ENCODE results near the gene AFAP1.

Gene AFAP1

GRCh38 chr4:7978907-7979651 is 39.4 kb upstream of the AFAP1 start:
- no peak for DNase-seq
- TF ChIP-seq, protein P1, sequence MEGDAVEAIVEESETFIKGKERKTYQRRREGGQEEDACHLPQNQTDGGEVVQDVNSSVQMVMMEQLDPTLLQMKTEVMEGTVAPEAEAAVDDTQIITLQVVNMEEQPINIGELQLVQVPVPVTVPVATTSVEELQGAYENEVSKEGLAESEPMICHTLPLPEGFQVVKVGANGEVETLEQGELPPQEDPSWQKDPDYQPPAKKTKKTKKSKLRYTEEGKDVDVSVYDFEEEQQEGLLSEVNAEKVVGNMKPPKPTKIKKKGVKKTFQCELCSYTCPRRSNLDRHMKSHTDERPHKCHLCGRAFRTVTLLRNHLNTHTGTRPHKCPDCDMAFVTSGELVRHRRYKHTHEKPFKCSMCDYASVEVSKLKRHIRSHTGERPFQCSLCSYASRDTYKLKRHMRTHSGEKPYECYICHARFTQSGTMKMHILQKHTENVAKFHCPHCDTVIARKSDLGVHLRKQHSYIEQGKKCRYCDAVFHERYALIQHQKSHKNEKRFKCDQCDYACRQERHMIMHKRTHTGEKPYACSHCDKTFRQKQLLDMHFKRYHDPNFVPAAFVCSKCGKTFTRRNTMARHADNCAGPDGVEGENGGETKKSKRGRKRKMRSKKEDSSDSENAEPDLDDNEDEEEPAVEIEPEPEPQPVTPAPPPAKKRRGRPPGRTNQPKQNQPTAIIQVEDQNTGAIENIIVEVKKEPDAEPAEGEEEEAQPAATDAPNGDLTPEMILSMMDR (IDR thresholded peaks at IDR 0.05; ENCODE audit: low read depth, low read length, missing control alignments) = no peak
- no peaks in the 10 kb centered on the region for H3K27me3 ChIP-seq (replicated peaks)
- in situ Hi-C loops (cut with HindIII; ENCODE audit: low pct_ligation_motif_present, low sequenced_read_pairs) = no loop called here
- H3K27ac ChIP-seq = no peak overlapping the region
- H3K36me3 ChIP-seq (replicated peaks) = no peaks in the 10 kb centered on the region
- no peak overlapping the region for H3K4me3 ChIP-seq (ENCODE audit: low read depth, low read length)

GRCh38 chr4:7978489-7978888 is 38.8 kb upstream of the AFAP1 start:
- H3K4me3 ChIP-seq (ENCODE audit: low read depth, low read length) = no peak overlapping the region
- H3K27ac ChIP-seq = peak overlapping the region; percentile 48
- TF ChIP-seq, protein P1 (IDR thresholded peaks at IDR 0.05; ENCODE audit: low read depth, low read length, missing control alignments) = no peak
- H3K27me3 ChIP-seq (replicated peaks) = no peaks in the 10 kb centered on the region
- DNase-seq = no peak
- in situ Hi-C loops (cut with HindIII; ENCODE audit: low pct_ligation_motif_present, low sequenced_read_pairs) = no loop called here
- H3K36me3 ChIP-seq (replicated peaks) = no peaks in the 10 kb centered on the region

DNA sequence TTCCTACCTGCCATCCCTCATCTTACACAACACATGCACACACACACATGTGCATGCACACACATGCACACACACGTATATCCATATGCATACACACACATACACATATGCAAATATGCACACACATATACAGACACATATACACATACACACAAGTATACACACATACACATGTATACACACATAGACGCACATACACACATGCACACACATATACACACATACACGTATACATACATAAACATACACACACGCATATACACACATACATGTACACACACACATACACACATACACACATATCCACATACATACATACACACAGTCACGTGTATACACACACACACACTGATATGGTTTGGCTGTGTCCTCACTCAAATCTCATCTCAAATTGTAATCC is 37.0 kb upstream of the AFAP1 start:
- Histone ChIP-seq H3K27me3 (replicated peaks) (no peaks in the 10 kb centered on the region), H3K36me3 (replicated peaks) (no peaks in the 10 kb centered on the region), H3K27ac (no peak overlapping the region), H3K4me3 (ENCODE audit: low read depth, low read length) (no peak overlapping the region)
- TF ChIP-seq, protein P1 (IDR thresholded peaks at IDR 0.05; ENCODE audit: low read depth, low read length, missing control alignments) = no peak
- no peak for DNase-seq
- in situ Hi-C loops (cut with HindIII; ENCODE audit: low pct_ligation_motif_present, low sequenced_read_pairs) = no loop called here

DNA sequence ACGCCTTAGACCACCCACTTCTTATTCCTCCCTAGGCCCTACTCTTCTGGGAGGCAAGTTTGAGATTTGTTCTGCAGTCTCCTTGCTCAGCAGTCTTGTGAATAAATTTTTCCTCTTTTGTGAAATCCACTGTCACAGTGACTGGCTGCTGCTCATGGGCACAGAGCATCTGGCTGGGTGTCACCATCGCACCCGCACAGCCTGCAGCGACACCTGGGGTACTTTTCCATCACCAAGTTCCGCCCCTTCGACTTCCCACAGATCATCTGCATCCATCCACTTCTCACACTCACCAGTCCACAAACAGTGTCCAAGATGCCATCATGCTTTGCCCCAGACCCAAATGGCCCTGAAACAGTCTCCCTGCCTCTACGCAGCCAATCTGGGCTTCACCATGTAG is 36.4 kb upstream of the AFAP1 start:
- H3K36me3 ChIP-seq (replicated peaks) = no peaks in the 10 kb centered on the region
- TF ChIP-seq, protein P1 (IDR thresholded peaks at IDR 0.05; ENCODE audit: low read depth, low read length, missing control alignments) = no peak
- H3K27me3 ChIP-seq (replicated peaks) = no peaks in the 10 kb centered on the region
- no peak for DNase-seq
- H3K4me3 ChIP-seq (ENCODE audit: low read depth, low read length) = no peak overlapping the region
- H3K27ac ChIP-seq = no peak overlapping the region
- in situ Hi-C loops (cut with HindIII; ENCODE audit: low pct_ligation_motif_present, low sequenced_read_pairs) = no loop called here

- TF ChIP-seq, protein P1 (IDR thresholded peaks at IDR 0.05; ENCODE audit: low read depth, low read length, missing control alignments) = no peak
- no peaks in the 10 kb centered on the region for H3K27me3 ChIP-seq (replicated peaks)
- DNase-seq = no peak
- no peaks in the 10 kb centered on the region for H3K36me3 ChIP-seq (replicated peaks)
- H3K27ac ChIP-seq = no peak overlapping the region
- in situ Hi-C loops (cut with HindIII; ENCODE audit: low pct_ligation_motif_present, low sequenced_read_pairs) = no loop called here
- no peak overlapping the region for H3K4me3 ChIP-seq (ENCODE audit: low read depth, low read length)
These were observed 34.8 kb upstream of the AFAP1 start for GRCh38 chr4:7974425-7974824.

GRCh38 chr4:7973545-7973981 is 33.9 kb upstream of the AFAP1 start:
- DNase-seq = peak; percentile 45
- Histone ChIP-seq H3K36me3 (replicated peaks) (no peaks in the 10 kb centered on the region), H3K4me3 (ENCODE audit: low read depth, low read length) (no peak overlapping the region), H3K27ac (no peak overlapping the region), H3K27me3 (replicated peaks) (no peaks in the 10 kb centered on the region)
- in situ Hi-C loops (cut with HindIII; ENCODE audit: low pct_ligation_motif_present, low sequenced_read_pairs) = no loop called here
- TF ChIP-seq, protein P1 (IDR thresholded peaks at IDR 0.05; ENCODE audit: low read depth, low read length, missing control alignments) = no peak

All from brain microvascular endothelial cell (primary cell).